ENCODE measurements around the gene ADH7.

ADH7 gene

DNA sequence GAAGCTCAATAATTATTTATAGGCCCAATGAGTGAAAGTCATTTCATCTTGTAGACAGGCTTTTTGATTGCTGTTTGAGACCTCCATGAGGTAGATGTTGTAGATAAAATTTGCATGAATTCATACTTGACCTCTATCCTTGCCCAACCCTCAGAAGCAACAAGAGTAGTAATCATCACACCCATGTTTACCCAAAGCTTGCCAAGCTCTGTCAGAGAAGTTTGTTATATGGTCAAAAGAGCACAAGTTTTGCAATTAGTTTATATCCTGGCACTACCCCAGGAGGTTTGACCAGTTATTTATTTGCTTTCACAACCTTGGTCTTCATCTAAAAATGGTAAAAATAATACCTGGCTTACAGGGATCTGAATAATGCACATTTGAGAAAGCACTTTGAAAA lies 20.7 kb downstream of the ADH7 start:
- Histone ChIP-seq H3K36me3 (no peaks in the 10 kb centered on the region), H3K27me3 (no peaks in the 10 kb centered on the region), H3K9me3 (no peaks in the 10 kb centered on the region), H3K4me3 (no peak overlapping the region), H3K27ac (no peak overlapping the region), H3K4me1 (peaks cover 0 to 26% (median 4%) of the 10 kb centered on the region in 4 donors)
- intact Hi-C loops (cut with DNase I; ENCODE audit: low total_unique reads), result no loop called here
- TF ChIP-seq, protein P1, sequence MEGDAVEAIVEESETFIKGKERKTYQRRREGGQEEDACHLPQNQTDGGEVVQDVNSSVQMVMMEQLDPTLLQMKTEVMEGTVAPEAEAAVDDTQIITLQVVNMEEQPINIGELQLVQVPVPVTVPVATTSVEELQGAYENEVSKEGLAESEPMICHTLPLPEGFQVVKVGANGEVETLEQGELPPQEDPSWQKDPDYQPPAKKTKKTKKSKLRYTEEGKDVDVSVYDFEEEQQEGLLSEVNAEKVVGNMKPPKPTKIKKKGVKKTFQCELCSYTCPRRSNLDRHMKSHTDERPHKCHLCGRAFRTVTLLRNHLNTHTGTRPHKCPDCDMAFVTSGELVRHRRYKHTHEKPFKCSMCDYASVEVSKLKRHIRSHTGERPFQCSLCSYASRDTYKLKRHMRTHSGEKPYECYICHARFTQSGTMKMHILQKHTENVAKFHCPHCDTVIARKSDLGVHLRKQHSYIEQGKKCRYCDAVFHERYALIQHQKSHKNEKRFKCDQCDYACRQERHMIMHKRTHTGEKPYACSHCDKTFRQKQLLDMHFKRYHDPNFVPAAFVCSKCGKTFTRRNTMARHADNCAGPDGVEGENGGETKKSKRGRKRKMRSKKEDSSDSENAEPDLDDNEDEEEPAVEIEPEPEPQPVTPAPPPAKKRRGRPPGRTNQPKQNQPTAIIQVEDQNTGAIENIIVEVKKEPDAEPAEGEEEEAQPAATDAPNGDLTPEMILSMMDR (IDR thresholded peaks at IDR 0.05), result no peak
- no peak for DNase-seq

GRCh38 chr4:99413140-99413539 lies 22.0 kb downstream of the ADH7 start:
- Histone ChIP-seq H3K27ac (peak overlapping the region in 1 of 2 donors; percentile 21), H3K4me1 (peaks cover 0 to 39% (median 4%) of the 10 kb centered on the region in 4 donors), H3K9me3 (no peaks in the 10 kb centered on the region), H3K36me3 (no peaks in the 10 kb centered on the region), H3K4me3 (no peak overlapping the region), H3K27me3 (no peaks in the 10 kb centered on the region)
- intact Hi-C loops (cut with DNase I; ENCODE audit: low total_unique reads), result no loop called here
- DNase-seq, result no peak
- TF ChIP-seq, protein P1 (IDR thresholded peaks at IDR 0.05), result no peak

DNA sequence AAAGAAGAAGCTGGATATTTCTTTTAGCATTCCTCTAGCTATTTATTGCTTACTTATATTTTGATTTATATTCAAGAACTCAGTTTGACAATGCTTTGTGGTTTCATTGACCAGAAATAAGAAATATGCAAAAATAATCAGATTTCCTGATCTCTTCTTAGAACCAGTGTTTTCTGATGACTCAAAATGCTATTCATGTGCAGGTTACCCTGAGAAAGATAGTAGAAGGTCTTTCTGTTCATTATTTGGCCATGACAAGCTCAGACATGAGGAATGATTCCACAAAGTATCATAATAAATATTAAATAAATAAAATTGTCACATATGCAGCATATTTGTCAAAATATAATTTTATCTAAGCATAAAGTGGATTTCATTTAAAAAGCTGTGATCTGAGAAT lies 24.1 kb downstream of the ADH7 start:
- Histone ChIP-seq H3K4me1 (peaks cover 0 to 52% (median 4%) of the 10 kb centered on the region in 4 donors), H3K9me3 (no peaks in the 10 kb centered on the region), H3K27me3 (no peaks in the 10 kb centered on the region), H3K27ac (no peak overlapping the region), H3K4me3 (no peak overlapping the region), H3K36me3 (no peaks in the 10 kb centered on the region)
- DNase-seq, result no peak
- intact Hi-C loops (cut with DNase I; ENCODE audit: low total_unique reads), result no loop called here
- TF ChIP-seq, protein P1 (IDR thresholded peaks at IDR 0.05), result no peak

- intact Hi-C loops (cut with DNase I; ENCODE audit: low total_unique reads), result no loop called here
- DNase-seq, result no peak
- Histone ChIP-seq H3K27me3 (no peaks in the 10 kb centered on the region), H3K27ac (peak overlapping the region in 1 of 2 donors; percentile 82), H3K36me3 (no peaks in the 10 kb centered on the region), H3K9me3 (no peaks in the 10 kb centered on the region), H3K4me3 (no peak overlapping the region), H3K4me1 (peaks cover 0 to 60% (median 9%) of the 10 kb centered on the region in 4 donors)
- TF ChIP-seq, protein P1 (IDR thresholded peaks at IDR 0.05), result no peak
Observed at GRCh38 chr4:99410075-99410474, 25.1 kb downstream of the ADH7 start.

DNA sequence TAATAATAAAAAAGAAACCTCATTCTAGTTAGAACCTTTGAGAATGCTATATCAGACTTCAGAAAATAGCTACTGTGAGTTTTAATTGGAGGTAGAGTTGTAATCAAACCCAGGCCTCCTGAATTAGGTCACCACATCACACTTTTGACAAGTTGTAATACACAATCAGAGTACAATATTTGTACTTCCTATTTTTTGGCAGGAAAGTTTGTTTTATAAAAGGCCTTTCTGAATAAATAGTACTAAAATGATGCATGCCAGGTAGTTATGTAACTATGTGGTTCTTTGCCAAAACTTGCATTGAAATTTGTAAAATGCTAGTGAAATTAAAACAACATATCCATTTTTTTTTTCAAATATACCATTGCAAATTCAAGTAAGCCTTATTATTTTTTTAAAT lies 26.8 kb downstream of the ADH7 start:
- no peaks in the 10 kb centered on the region for H3K9me3 ChIP-seq
- DNase-seq, result no peak

More for the DNA sequence above, 26.8 kb downstream of the ADH7 start:
- peak overlapping the region; percentile 65 to 82 for H3K27ac ChIP-seq
- H3K4me3 ChIP-seq, result no peak overlapping the region
- H3K4me1 ChIP-seq, result peaks cover 0 to 61% (median 20%) of the 10 kb centered on the region in 4 donors
- TF ChIP-seq, protein P1 (IDR thresholded peaks at IDR 0.05), result no peak
- no peaks in the 10 kb centered on the region for H3K36me3 ChIP-seq
- intact Hi-C loops (cut with DNase I; ENCODE audit: low total_unique reads), result loop anchor here (5.0 kb wide), 2 partner anchors 206 to 291 kb away; no protein-coding TSS in a partner anchor
- no peaks in the 10 kb centered on the region for H3K27me3 ChIP-seq
